Stimulated activated naive CD8-positive, alpha-beta T cell treated with anti-CD3 and anti-CD28 coated beads, Interleukin-15, Interleukin-2, amounts not matched to agents 100 ng/mL and 50 ng/mL, for 24 hours (primary cell): ENCODE results near the gene BLM.
A peak's percentile ranks its signal among the peaks of the same experiment; 100 is the strongest.

Source experiments
- H3K27ac Mint-ChIP-seq: one replicate; pipeline ENCODE4 v1.8.0; 2021; ENCODE audit warnings: mild to moderate bottlenecking, mixed read lengths
- H3K27me3 Mint-ChIP-seq: one replicate; pipeline ENCODE4 v1.8.0; 2021; ENCODE audit warnings: mixed read lengths
- H3K36me3 Mint-ChIP-seq: one replicate; pipeline ENCODE4 v1.8.0; 2021; ENCODE audit warnings: low read depth, mixed read lengths
- H3K4me1 Mint-ChIP-seq: one replicate; pipeline ENCODE4 v1.8.0; 2021; ENCODE audit warnings: low read depth, mixed read lengths
- H3K4me3 Mint-ChIP-seq: one replicate; pipeline ENCODE4 v1.8.0; 2021; ENCODE audit warnings: mild to moderate bottlenecking, mixed read lengths
- H3K9me3 Mint-ChIP-seq: one replicate; pipeline ENCODE4 v1.8.0; 2021; ENCODE audit warnings: mixed read lengths

Gene BLM

GRCh38 chr15:90864507-90864906, 147.4 kb downstream of the BLM start:
- Mint-ChIP-seq H3K27me3 (no peaks in the 10 kb centered on the region), H3K36me3 (no peaks in the 10 kb centered on the region), H3K27ac (no peak overlapping the region), H3K4me3 (no peak overlapping the region), H3K4me1 (peaks cover 52% of the 10 kb centered on the region), H3K9me3 (no peaks in the 10 kb centered on the region)

- H3K27ac Mint-ChIP-seq: peak overlapping the region; percentile 23
- peaks cover 3% of the 10 kb centered on the region for H3K36me3 Mint-ChIP-seq
- H3K27me3 Mint-ChIP-seq: no peaks in the 10 kb centered on the region
- H3K9me3 Mint-ChIP-seq: no peaks in the 10 kb centered on the region
- no peak overlapping the region for H3K4me3 Mint-ChIP-seq
- H3K4me1 Mint-ChIP-seq: peaks cover 57% of the 10 kb centered on the region
Observed at GRCh38 chr15:90865702-90866101, 148.6 kb downstream of the BLM start.
